DND-41 (cell line): ENCODE measurements around the gene SLC45A1.

Source experiments
- ATAC-seq: fragments of 200-7000 bp; cut with Tn5 transposase; 3 replicates; pipeline ENCODE4 v1.9.1; 2021; ENCODE audit warnings: low read depth; ENCODE audit not compliant: insufficient read depth
- DNase-seq: peaks from one replicate; pipeline ENCODE4 v3.0.0-alpha.2; 2020
- H2AFZ ChIP-seq: 2 replicates; pipeline ENCODE4 v1.6.0; 2012; ENCODE audit warnings: low read depth, low read length
- H3K27ac ChIP-seq: 2 replicates; pipeline ENCODE4 v1.5.1; 2012; ENCODE audit warnings: low read length, inconsistent platforms
- H3K27me3 ChIP-seq: fragments of 200-600 bp; sonication (generic); 2 replicates; pipeline ENCODE4 v1.6.0; 2012; ENCODE audit warnings: low read length, mild to moderate bottlenecking, inconsistent platforms; ENCODE audit not compliant: insufficient read depth, poor library complexity
- H3K36me3 ChIP-seq: 2 replicates; pipeline ENCODE4 v1.5.1; 2012; ENCODE audit warnings: low read length, inconsistent platforms; ENCODE audit not compliant: insufficient read depth
- H3K4me1 ChIP-seq: 2 replicates; pipeline ENCODE4 v1.5.1; 2012; ENCODE audit warnings: mild to moderate bottlenecking, low read length; ENCODE audit not compliant: insufficient read depth
- H3K4me2 ChIP-seq: 2 replicates; pipeline ENCODE4 v1.6.0; 2012; ENCODE audit warnings: mild to moderate bottlenecking, moderate library complexity, low read length, inconsistent platforms; ENCODE audit not compliant: insufficient read depth
- H3K4me3 ChIP-seq, 2 experiments: fragments of 200-600 bp in 1 of 2; shearing (Covaris generic) in 1 of 2; 2 replicates each; pipeline ENCODE4 v1.5.1; 2012 to 2016; ENCODE audit warnings: inconsistent platforms in 2 of 2, low read length in 2 of 2, mild to moderate bottlenecking in 2 of 2, low read depth in 1 of 2, moderate library complexity in 1 of 2
- H3K79me2 ChIP-seq: 2 replicates; pipeline ENCODE4 v1.6.0; 2012; ENCODE audit warnings: low read length, inconsistent platforms; ENCODE audit not compliant: insufficient read depth
- H3K9ac ChIP-seq: 2 replicates; pipeline ENCODE4 v1.6.0; 2012; ENCODE audit warnings: low read depth, mild to moderate bottlenecking, inconsistent platforms, low read length, moderate library complexity
- H3K9me3 ChIP-seq: 2 replicates; pipeline ENCODE4 v1.5.1; 2012; ENCODE audit warnings: low read length, moderate library complexity, mild to moderate bottlenecking, inconsistent platforms; ENCODE audit not compliant: insufficient read depth, severe bottlenecking
- H4K20me1 ChIP-seq: 2 replicates; pipeline ENCODE4 v1.6.0; 2012; ENCODE audit warnings: low read length; ENCODE audit not compliant: insufficient read depth
- CTCF ChIP-seq: IDR thresholded peaks from 2 replicates; pipeline ENCODE4 v1.5.1; 2012; ENCODE audit warnings: borderline replicate concordance, low read length, moderate library complexity, mild to moderate bottlenecking; ENCODE audit not compliant: poor library complexity, severe bottlenecking; ENCODE audit errors: extremely low read depth
- EZH2 ChIP-seq: IDR thresholded peaks from 3 replicates; pipeline ENCODE4 v1.6.1; 2012; ENCODE audit warnings: borderline replicate concordance, low read depth, mild to moderate bottlenecking, moderate library complexity, low read length, inconsistent platforms; ENCODE audit not compliant: severe bottlenecking

SLC45A1 gene

GRCh38 chr1:8361198-8361849 lies 43.4 kb downstream of the SLC45A1 start:
- peaks cover 76% of the 10 kb centered on the region for H3K36me3 ChIP-seq
- no peaks in the 10 kb centered on the region for H3K79me2 ChIP-seq
- H3K9ac ChIP-seq: no peak overlapping the region
- H4K20me1 ChIP-seq: peaks cover 11% of the 10 kb centered on the region; the same call in 1 of the 2 replicates
- no peak overlapping the region for H2AFZ ChIP-seq
- no peak overlapping the region for H3K4me2 ChIP-seq
- no peak overlapping the region for H3K27ac ChIP-seq
- ATAC-seq: no peak
- H3K9me3 ChIP-seq: no peaks in the 10 kb centered on the region
- TF ChIP-seq CTCF (no peak), EZH2 (no peak)
- no peaks in the 10 kb centered on the region for H3K4me1 ChIP-seq
- DNase-seq: no peak
- H3K4me3 ChIP-seq: no peak overlapping the region
- H3K27me3 ChIP-seq: no peaks in the 10 kb centered on the region

- H3K27me3 ChIP-seq: no peaks in the 10 kb centered on the region
- H3K27ac ChIP-seq: no peak overlapping the region
- no peak for ATAC-seq
Measured at GRCh38 chr1:8362701-8363101, 44.8 kb downstream of the SLC45A1 start.

GRCh38 chr1:8363186-8363766 lies 45.4 kb downstream of the SLC45A1 start:
- Histone ChIP-seq H3K9me3 (no peaks in the 10 kb centered on the region), H3K4me1 (no peaks in the 10 kb centered on the region), H3K36me3 (peaks cover 59% of the 10 kb centered on the region), H3K4me2 (no peak overlapping the region), H3K9ac (no peak overlapping the region), H3K79me2 (0 out of 2 replicates have a peak, but pooled peaks cover 2% of the 10 kb centered on the region), H2AFZ (no peak overlapping the region), H3K27me3 (no peaks in the 10 kb centered on the region), H3K27ac (no peak overlapping the region), H3K4me3 (no peak overlapping the region), H4K20me1 (peaks cover 17% of the 10 kb centered on the region)
- ATAC-seq (no peak), DNase-seq (no peak)
- TF ChIP-seq EZH2 (no peak), CTCF (no peak)

More at GRCh38 chr1:8362701-8363101, 44.8 kb downstream of the SLC45A1 start:
- H2AFZ ChIP-seq: no peak overlapping the region
- no peak overlapping the region for H3K4me3 ChIP-seq
- H4K20me1 ChIP-seq: peaks cover 16% of the 10 kb centered on the region
- no peaks in the 10 kb centered on the region for H3K9me3 ChIP-seq
- TF ChIP-seq EZH2: no peak
- no peak for TF ChIP-seq CTCF
- H3K4me2 ChIP-seq: no peak overlapping the region
- peaks cover 65% of the 10 kb centered on the region for H3K36me3 ChIP-seq
- no peak overlapping the region for H3K9ac ChIP-seq
- DNase-seq: no peak
- H3K4me1 ChIP-seq: no peaks in the 10 kb centered on the region
- 0 out of 2 replicates have a peak, but pooled peaks cover 2% of the 10 kb centered on the region for H3K79me2 ChIP-seq
